Naive thymus-derived CD4-positive, alpha-beta T cell (primary cell): ENCODE results near the gene LNPK. TPM values are rescaled to one million over a fixed set of nuclear protein-coding genes. Genes with fewer than 3 reads are reported as not detected.
"Not testable (repeated sequence)": the region's sequence is repeated elsewhere in the genome, so short reads cannot be mapped to it uniquely, and the experiment has no call there.

Experiments used
- ATAC-seq: fragments of 150-1000 bp; cut with Tn5 transposase; 2 replicates; pipeline ENCODE4 v1.10.0; 2021; ENCODE audit warnings: mild to moderate bottlenecking, moderate library complexity
- CTCF ChIA-PET: fragments of 350-600 bp; sonication (Branson Sonifier 250); formaldehyde crosslinking; loops from one replicate; lab custom pipeline; 2021; ENCODE audit warnings: antibody characterized with exemption; lab: Charles Lee
- POLR2A ChIA-PET: fragments of 350-600 bp; sonication (Branson Sonifier 250); formaldehyde crosslinking; loops from one replicate; lab custom pipeline; 2021; ENCODE audit warnings: antibody characterized with exemption, inconsistent platforms; lab: Charles Lee
- DNase-seq, 9 donors: peaks; one replicate each; pipeline versions ENCODE4 v3.0.0 to v3.0.0-alpha.2; 2020 to 2022; ENCODE audit warnings: mixed read lengths in 1 of 9
- H3K27ac ChIP-seq: one replicate; pipeline ENCODE4 v1.7.0; 2013; ENCODE audit warnings: mild to moderate bottlenecking, low read depth, low read length, moderate library complexity
- H3K27me3 ChIP-seq, 2 donors: one replicate each; pipeline ENCODE4 v1.7.0; 2013; ENCODE audit warnings: low read length in 2 of 2, mild to moderate bottlenecking in 2 of 2, moderate library complexity in 2 of 2; ENCODE audit not compliant: control insufficient read depth in 2 of 2, insufficient read depth in 2 of 2
- H3K36me3 ChIP-seq, 3 experiments: 1 replicate in 2 of 3; 2 replicates in 1 of 3; pipeline ENCODE4 v1.7.0; 2013; ENCODE audit warnings: low read length in 3 of 3, mild to moderate bottlenecking in 3 of 3, moderate library complexity in 1 of 3; ENCODE audit not compliant: insufficient read depth in 3 of 3, control insufficient read depth in 2 of 3
- H3K4me1 ChIP-seq, 2 donors: one replicate each; pipeline ENCODE4 v1.7.0; 2013; ENCODE audit warnings: low read length in 2 of 2, mild to moderate bottlenecking in 2 of 2, moderate library complexity in 1 of 2; ENCODE audit not compliant: control insufficient read depth in 2 of 2, insufficient read depth in 2 of 2
- H3K4me3 ChIP-seq: 2 replicates; pipeline ENCODE4 v1.7.0; 2013; ENCODE audit warnings: mild to moderate bottlenecking, low read length
- H3K9me3 ChIP-seq, 3 experiments: 1 replicate in 2 of 3; 2 replicates in 1 of 3; pipeline ENCODE4 v1.7.0; 2013; ENCODE audit warnings: low read length in 3 of 3; ENCODE audit not compliant: control insufficient read depth in 2 of 3
- H3K27ac Mint-ChIP-seq, 9 donors: one replicate each; pipeline ENCODE4 v1.8.0; 2020 to 2022; ENCODE audit warnings: mixed read lengths in 9 of 9, mild to moderate bottlenecking in 8 of 9, moderate library complexity in 5 of 9, inconsistent platforms in 2 of 9
- H3K27me3 Mint-ChIP-seq, 5 donors: one replicate each; pipeline ENCODE4 v1.8.0; 2021 to 2022; ENCODE audit warnings: mixed read lengths in 5 of 5, mild to moderate bottlenecking in 1 of 5
- H3K36me3 Mint-ChIP-seq, 5 donors: one replicate each; pipeline ENCODE4 v1.8.0; 2020 to 2022; ENCODE audit warnings: mixed read lengths in 5 of 5, mild to moderate bottlenecking in 3 of 5, inconsistent platforms in 1 of 5
- H3K4me1 Mint-ChIP-seq, 7 donors: one replicate each; pipeline ENCODE4 v1.8.0; 2020 to 2022; ENCODE audit warnings: mixed read lengths in 7 of 7, mild to moderate bottlenecking in 3 of 7, inconsistent platforms in 1 of 7
- H3K4me3 Mint-ChIP-seq, 10 donors: one replicate each; pipeline ENCODE4 v1.8.0; 2020 to 2022; ENCODE audit warnings: mild to moderate bottlenecking in 10 of 10, mixed read lengths in 10 of 10, moderate library complexity in 6 of 10, inconsistent platforms in 2 of 10
- H3K9me3 Mint-ChIP-seq, 11 donors: one replicate each; pipeline ENCODE4 v1.8.0; 2020 to 2022; ENCODE audit warnings: mixed read lengths in 11 of 11, mild to moderate bottlenecking in 4 of 11, inconsistent platforms in 1 of 11, moderate library complexity in 1 of 11
- intact Hi-C, 2 donors: fragments of 100-400 bp; cut with micrococcal nuclease; formaldehyde crosslinking; loops; one replicate each; pipeline ENCODE4 v1.15.1; 2023
- polyA plus RNA-seq, 2 donors: library from polyadenylated mRNA; unstranded; fragments of 300-500 nt; fragmentation: Illumina TruSeq; gene quantifications; one replicate each; pipeline ENCODE4 v1.2.3, GENCODE V29; 2021
- total RNA-seq, 6 experiments: library from RNA in 5 of 6; stranded (reverse) in 5 of 6; gene quantifications; 1 replicate in 5 of 6; 2 replicates in 1 of 6; pipeline ENCODE4 v1.2.3 and lab custom pipeline; 2021 to 2026

LNPK gene
- total and polyA plus RNA-seq, 7 experiments from 2014 or later, result 13.7 to 36.8 (median 24.0) TPM

- H3K9me3 Mint-ChIP-seq, result peaks cover 0 to 2% (median 0%) of the 10 kb centered on the region in 11 donors
- no peak overlapping the region for H3K27ac Mint-ChIP-seq
- Histone ChIP-seq H3K27ac (no peak overlapping the region), H3K36me3 (no peaks in the 10 kb centered on the region), H3K9me3 (no peaks in the 10 kb centered on the region), H3K27me3 (no peaks in the 10 kb centered on the region), H3K4me1 (peaks cover 11 to 16% of the 10 kb centered on the region in 2 donors), H3K4me3 (no peak overlapping the region)
- CTCF ChIA-PET, result no interaction called here
- peak overlapping the region in 1 of 10 donors; percentile 7 for H3K4me3 Mint-ChIP-seq
- H3K27me3 Mint-ChIP-seq, result peaks cover 0 to 22% (median 6%) of the 10 kb centered on the region in 5 donors
- peaks cover 18 to 32% (median 31%) of the 10 kb centered on the region in 7 donors for H3K4me1 Mint-ChIP-seq
- ATAC-seq (no peak), DNase-seq (no peak)
- peaks cover 0 to 3% (median 0%) of the 10 kb centered on the region in 5 donors for H3K36me3 Mint-ChIP-seq
- intact Hi-C loops, result loop anchor here (2.0 to 10.0 kb wide), 11 partner anchors 73 to 1757 kb away; partner anchors contain the start of genes OLA1 (in 2 of the 2), ATF2 (in 1 of the 2), ATP5MC3 (in 1 of the 2) and HNRNPA3 (in 1 of the 2)
- POLR2A ChIA-PET, result interaction anchor here (0.6 kb wide), 1 partner anchor 9 kb away, joined by 3 read pairs; no protein-coding TSS in a partner anchor
Observed at GRCh38 chr2:176003958-176004357, 1.9 kb upstream of the LNPK start.

- no peaks in the 10 kb centered on the region for H3K36me3 ChIP-seq
- Mint-ChIP-seq H3K9me3 (no peaks in the 10 kb centered on the region), H3K36me3 (peaks cover 0 to 3% (median 0%) of the 10 kb centered on the region in 5 donors), H3K4me1 (peaks cover 18 to 32% (median 31%) of the 10 kb centered on the region in 7 donors), H3K4me3 (peak overlapping the region; percentile 89 to 96 (median 92)), H3K27me3 (peaks cover 0 to 12% (median 0%) of the 10 kb centered on the region in 5 donors), H3K27ac (peak overlapping the region; percentile 79 to 99 (median 92))
- intact Hi-C loops, result loop anchor here (1.0 to 10.0 kb wide), 13 partner anchors 74 to 1755 kb away; partner anchors contain the start of genes ATF2 (in 2 of the 2), OLA1 (in 2 of the 2), ATP5MC3 (in 1 of the 2) and HNRNPA3 (in 1 of the 2)
- ATAC-seq (no peak), DNase-seq (peak in 2 of 9 donors; percentile 9 to 10)
- H3K27me3 ChIP-seq, result no peaks in the 10 kb centered on the region
- ChIA-PET CTCF (no interaction called here), POLR2A (interaction anchor here (0.6 to 1.0 kb wide), 4 partner anchors 551 to 1388 kb away, joined by 3 to 5 read pairs (median 3); no protein-coding TSS in a partner anchor)
- peak overlapping the region; percentile 75 for H3K27ac ChIP-seq
- H3K4me3 ChIP-seq, result peak overlapping the region; percentile 84
- H3K4me1 ChIP-seq, result peaks cover 11 to 16% of the 10 kb centered on the region in 2 donors
- no peaks in the 10 kb centered on the region for H3K9me3 ChIP-seq
Observed at GRCh38 chr2:176002688-176003210, 682 bp upstream of the LNPK start.

GRCh38 chr2:176001281-176001915 is 669 bp downstream of the LNPK start:
- H3K4me3 ChIP-seq, result peak overlapping the region; percentile 84
- ChIA-PET CTCF (interaction anchor here (0.6 kb wide), 1 partner anchor 8 kb away, joined by 4 read pairs; no protein-coding TSS in a partner anchor), POLR2A (interaction anchor here (0.8 to 1.2 kb wide), 3 partner anchors 9 to 94 kb away, joined by 3 to 4 read pairs (median 3); no protein-coding TSS in a partner anchor)
- peaks cover 11 to 16% of the 10 kb centered on the region in 2 donors for H3K4me1 ChIP-seq
- H3K27me3 ChIP-seq, result no peaks in the 10 kb centered on the region
- ATAC-seq (peak; percentile 48), DNase-seq (peak in 8 of 9 donors; percentile 13 to 53 (median 36))
- Mint-ChIP-seq H3K4me1 (peaks cover 18 to 35% (median 31%) of the 10 kb centered on the region in 7 donors), H3K27ac (peak overlapping the region; percentile 23 to 99 (median 92)), H3K27me3 (peaks cover 0 to 5% (median 0%) of the 10 kb centered on the region in 5 donors), H3K36me3 (peaks cover 0 to 3% (median 0%) of the 10 kb centered on the region in 5 donors), H3K4me3 (peak overlapping the region; percentile 89 to 96 (median 92)), H3K9me3 (no peaks in the 10 kb centered on the region)
- intact Hi-C loops, result loop anchor here (2.0 to 10.0 kb wide), 6 partner anchors 126 to 1754 kb away; partner anchors contain the start of genes OLA1 (in 2 of the 2), ATP5MC3 (in 1 of the 2), HOXD8 (in 1 of the 2) and NFE2L2 (in 1 of the 2)
- no peaks in the 10 kb centered on the region for H3K9me3 ChIP-seq
- peak overlapping the region; percentile 75 for H3K27ac ChIP-seq
- no peaks in the 10 kb centered on the region for H3K36me3 ChIP-seq

- Mint-ChIP-seq H3K9me3 (no peaks in the 10 kb centered on the region), H3K27ac (no peak overlapping the region), H3K27me3 (peaks cover 0 to 4% (median 0%) of the 10 kb centered on the region in 5 donors), H3K4me1 (peaks cover 15 to 35% (median 31%) of the 10 kb centered on the region in 7 donors), H3K36me3 (peaks cover 0 to 3% (median 0%) of the 10 kb centered on the region in 5 donors), H3K4me3 (no peak overlapping the region)
- H3K9me3 ChIP-seq, result no peaks in the 10 kb centered on the region
- H3K27ac ChIP-seq, result no peak overlapping the region
- ChIA-PET POLR2A (interaction anchor here (0.5 kb wide), 1 partner anchor 1871 kb away, joined by 3 read pairs; no protein-coding TSS in a partner anchor), CTCF (no interaction called here)
- no peak for ATAC-seq
- no peaks in the 10 kb centered on the region for H3K36me3 ChIP-seq
- peaks cover 11 to 16% of the 10 kb centered on the region in 2 donors for H3K4me1 ChIP-seq
- H3K4me3 ChIP-seq, result no peak overlapping the region
- no peaks in the 10 kb centered on the region for H3K27me3 ChIP-seq
- DNase-seq, result no peak
- intact Hi-C loops, result no loop called here
Observed at GRCh38 chr2:175999283-175999819, 2.7 kb downstream of the LNPK start.

- Histone ChIP-seq H3K9me3 (no peaks in the 10 kb centered on the region), H3K4me3 (no peak overlapping the region), H3K27ac (no peak overlapping the region), H3K4me1 (no peaks in the 10 kb centered on the region), H3K36me3 (peaks cover 0 to 6% (median 0%) of the 10 kb centered on the region in 3 experiments), H3K27me3 (no peaks in the 10 kb centered on the region)
- ChIA-PET CTCF (no interaction called here), POLR2A (interaction anchor here (1.3 kb wide), 1 partner anchor 12 kb away, joined by 4 read pairs; the partner anchor contains the start of gene LNPK)
- peaks cover 0 to 3% (median 0%) of the 10 kb centered on the region in 11 donors for H3K9me3 Mint-ChIP-seq
- intact Hi-C loops, result no loop called here
- H3K4me3 Mint-ChIP-seq, result no peak overlapping the region
- no peaks in the 10 kb centered on the region for H3K27me3 Mint-ChIP-seq
- peaks cover 6 to 43% (median 33%) of the 10 kb centered on the region in 5 donors for H3K36me3 Mint-ChIP-seq
- H3K27ac Mint-ChIP-seq, result no peak overlapping the region
- DNase-seq (no peak), ATAC-seq (no peak)
- peaks cover 0 to 5% (median 0%) of the 10 kb centered on the region in 7 donors for H3K4me1 Mint-ChIP-seq
Observed at GRCh38 chr2:175990099-175990498, 12.0 kb downstream of the LNPK start.

GRCh38 chr2:175987126-175987525 is 14.9 kb downstream of the LNPK start:
- intact Hi-C loops, result not testable (repeated sequence)

More at GRCh38 chr2:175987126-175987525, 14.9 kb downstream of the LNPK start:
- H3K27ac Mint-ChIP-seq, H3K27ac ChIP-seq, H3K4me3 Mint-ChIP-seq, H3K27me3 ChIP-seq, H3K36me3 ChIP-seq, H3K4me1 Mint-ChIP-seq, ATAC-seq, DNase-seq, H3K27me3 Mint-ChIP-seq, POLR2A ChIA-PET, H3K9me3 Mint-ChIP-seq, H3K9me3 ChIP-seq, H3K4me1 ChIP-seq, H3K4me3 ChIP-seq: not testable (repeated sequence)
- H3K36me3 Mint-ChIP-seq, result peaks cover 10 to 60% (median 54%) of the 10 kb centered on the region in 5 donors
- CTCF ChIA-PET, result interaction anchor here (0.6 kb wide), 1 partner anchor 40 kb away, joined by 3 read pairs; no protein-coding TSS in a partner anchor
